Right lobe of liver (tissue), 4 donors: ENCODE results near the gene MIOS.

Source experiments
- POLR2A ChIP-seq: fragments of 450-650 bp; IDR thresholded peaks from one replicate; pipeline ENCODE4 v1.6.1; 2017; ENCODE audit warnings: antibody characterized with exemption, mild to moderate bottlenecking
- TF ChIP-seq, protein P1 (sequence below), 4 donors: fragments of 200-600 bp in 3 of 4; fragments of 450-650 bp in 1 of 4; IDR thresholded peaks; one replicate each; pipeline versions ENCODE4 v1.5.1 to v1.8.0; 2016 to 2022; ENCODE audit warnings: antibody characterized with exemption in 4 of 4, mild to moderate bottlenecking in 2 of 4
- donor health status: DM: no; HTN: no; CAD: no.
- donor health status: DM: no; HTN: no; CAD: no.
- donor health status: DM: no; HTN: yes; CAD: no.

DNA sequence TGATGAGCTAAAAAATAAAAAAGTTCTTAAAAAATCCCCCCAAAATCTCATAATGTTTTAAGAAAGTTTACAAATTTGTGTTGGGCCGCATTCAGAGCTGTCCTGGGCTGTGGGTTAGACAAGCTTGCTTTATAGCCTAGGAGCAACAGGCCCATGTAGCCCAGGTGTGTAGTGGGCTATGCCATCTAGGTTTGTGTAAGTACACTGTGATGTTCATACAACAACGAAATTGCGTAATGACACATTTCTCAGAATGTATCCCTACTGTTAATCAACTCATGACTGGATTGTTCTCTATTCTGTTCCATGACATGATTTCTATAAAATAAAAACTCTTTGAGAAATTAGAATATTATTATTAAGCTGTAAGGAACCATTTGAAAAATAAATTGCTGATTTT lies 13.0 kb downstream of the MIOS start:
- TF ChIP-seq, protein P1, sequence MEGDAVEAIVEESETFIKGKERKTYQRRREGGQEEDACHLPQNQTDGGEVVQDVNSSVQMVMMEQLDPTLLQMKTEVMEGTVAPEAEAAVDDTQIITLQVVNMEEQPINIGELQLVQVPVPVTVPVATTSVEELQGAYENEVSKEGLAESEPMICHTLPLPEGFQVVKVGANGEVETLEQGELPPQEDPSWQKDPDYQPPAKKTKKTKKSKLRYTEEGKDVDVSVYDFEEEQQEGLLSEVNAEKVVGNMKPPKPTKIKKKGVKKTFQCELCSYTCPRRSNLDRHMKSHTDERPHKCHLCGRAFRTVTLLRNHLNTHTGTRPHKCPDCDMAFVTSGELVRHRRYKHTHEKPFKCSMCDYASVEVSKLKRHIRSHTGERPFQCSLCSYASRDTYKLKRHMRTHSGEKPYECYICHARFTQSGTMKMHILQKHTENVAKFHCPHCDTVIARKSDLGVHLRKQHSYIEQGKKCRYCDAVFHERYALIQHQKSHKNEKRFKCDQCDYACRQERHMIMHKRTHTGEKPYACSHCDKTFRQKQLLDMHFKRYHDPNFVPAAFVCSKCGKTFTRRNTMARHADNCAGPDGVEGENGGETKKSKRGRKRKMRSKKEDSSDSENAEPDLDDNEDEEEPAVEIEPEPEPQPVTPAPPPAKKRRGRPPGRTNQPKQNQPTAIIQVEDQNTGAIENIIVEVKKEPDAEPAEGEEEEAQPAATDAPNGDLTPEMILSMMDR (IDR thresholded peaks at IDR 0.05) = no peak
- no peak for TF ChIP-seq POLR2A
